Right atrium auricular region (tissue), 2 donors: Measurements from ENCODE around the gene CABLES1. TPM values are rescaled to one million over a fixed set of nuclear protein-coding genes. Genes with fewer than 3 reads are reported as not detected.

ENCODE experiments used
- DNase-seq: peaks from one replicate; pipeline ENCODE4 v3.0.0-alpha.2; 2019; ENCODE audit warnings: low spot score
- H3K27ac ChIP-seq, 2 donors: fragments of 200-600 bp; sonication (generic); 1 replicate in 1 of 2; 2 replicates in 1 of 2; pipeline ENCODE4 v1.5.1; 2016 to 2019
- H3K27me3 ChIP-seq, 2 donors: fragments of 200-600 bp; sonication (generic); one replicate each; pipeline versions ENCODE4 v1.5.1 to v1.6.0; 2017 to 2019
- H3K36me3 ChIP-seq: fragments of 200-600 bp; sonication (generic); one replicate; pipeline ENCODE4 v1.5.1; 2016
- H3K4me1 ChIP-seq, 2 donors: fragments of 200-600 bp; sonication (generic); one replicate each; pipeline versions ENCODE4 v1.5.1 to v1.6.0; 2017 to 2019
- H3K4me3 ChIP-seq, 2 donors: fragments of 200-600 bp; sonication (generic); 1 replicate in 1 of 2; 2 replicates in 1 of 2; pipeline ENCODE4 v1.5.1; 2017 to 2019; ENCODE audit warnings: mild to moderate bottlenecking in 1 of 2, moderate library complexity in 1 of 2
- H3K9me3 ChIP-seq, 2 donors: fragments of 200-600 bp; sonication (generic); one replicate each; pipeline ENCODE4 v1.5.1; 2019
- total RNA-seq, 2 donors: library from RNA; depleted of rRNA; stranded (reverse); fragments of >200 nt; gene quantifications; one replicate each; pipeline ENCODE4 v1.1.0, GENCODE V29; 2016
- TF ChIP-seq, protein P1 (sequence below), 2 donors: fragments of 200-600 bp; sonication (generic); IDR thresholded peaks; one replicate each; pipeline ENCODE4 v1.5.1; 2019; ENCODE audit warnings: antibody characterized with exemption in 2 of 2

CABLES1 gene
- total RNA-seq, 2 donors from 2014 or later, result 5.4 to 6.9 TPM

DNA sequence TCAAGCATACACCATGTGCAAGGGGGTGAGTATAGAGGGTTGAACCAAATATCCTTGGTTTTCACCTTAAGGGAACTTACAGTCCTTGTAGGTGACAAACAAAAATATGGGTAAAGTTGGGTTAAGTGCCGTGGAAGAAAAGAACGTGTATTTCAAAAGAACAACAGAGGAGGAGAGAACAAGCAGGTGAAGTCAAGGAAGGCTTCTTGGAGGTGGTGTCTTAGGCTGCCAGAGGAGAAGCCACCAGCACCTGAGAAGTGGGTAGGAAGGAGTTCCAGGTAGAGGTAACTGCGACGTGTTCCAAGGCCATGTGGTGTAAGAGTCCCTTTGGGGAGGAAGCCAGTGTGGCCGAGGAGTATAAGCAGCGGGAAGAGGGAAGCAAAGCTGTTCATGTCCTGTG lies 27.2 kb downstream of the CABLES1 start:
- Histone ChIP-seq H3K27ac (no peak overlapping the region), H3K4me3 (no peak overlapping the region), H3K9me3 (no peaks in the 10 kb centered on the region), H3K27me3 (no peaks in the 10 kb centered on the region), H3K4me1 (peaks cover 0 to 13% of the 10 kb centered on the region in 2 donors), H3K36me3 (no peaks in the 10 kb centered on the region)
- DNase-seq, result no peak
- TF ChIP-seq, protein P1, sequence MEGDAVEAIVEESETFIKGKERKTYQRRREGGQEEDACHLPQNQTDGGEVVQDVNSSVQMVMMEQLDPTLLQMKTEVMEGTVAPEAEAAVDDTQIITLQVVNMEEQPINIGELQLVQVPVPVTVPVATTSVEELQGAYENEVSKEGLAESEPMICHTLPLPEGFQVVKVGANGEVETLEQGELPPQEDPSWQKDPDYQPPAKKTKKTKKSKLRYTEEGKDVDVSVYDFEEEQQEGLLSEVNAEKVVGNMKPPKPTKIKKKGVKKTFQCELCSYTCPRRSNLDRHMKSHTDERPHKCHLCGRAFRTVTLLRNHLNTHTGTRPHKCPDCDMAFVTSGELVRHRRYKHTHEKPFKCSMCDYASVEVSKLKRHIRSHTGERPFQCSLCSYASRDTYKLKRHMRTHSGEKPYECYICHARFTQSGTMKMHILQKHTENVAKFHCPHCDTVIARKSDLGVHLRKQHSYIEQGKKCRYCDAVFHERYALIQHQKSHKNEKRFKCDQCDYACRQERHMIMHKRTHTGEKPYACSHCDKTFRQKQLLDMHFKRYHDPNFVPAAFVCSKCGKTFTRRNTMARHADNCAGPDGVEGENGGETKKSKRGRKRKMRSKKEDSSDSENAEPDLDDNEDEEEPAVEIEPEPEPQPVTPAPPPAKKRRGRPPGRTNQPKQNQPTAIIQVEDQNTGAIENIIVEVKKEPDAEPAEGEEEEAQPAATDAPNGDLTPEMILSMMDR (IDR thresholded peaks at IDR 0.05), result no peak

DNA sequence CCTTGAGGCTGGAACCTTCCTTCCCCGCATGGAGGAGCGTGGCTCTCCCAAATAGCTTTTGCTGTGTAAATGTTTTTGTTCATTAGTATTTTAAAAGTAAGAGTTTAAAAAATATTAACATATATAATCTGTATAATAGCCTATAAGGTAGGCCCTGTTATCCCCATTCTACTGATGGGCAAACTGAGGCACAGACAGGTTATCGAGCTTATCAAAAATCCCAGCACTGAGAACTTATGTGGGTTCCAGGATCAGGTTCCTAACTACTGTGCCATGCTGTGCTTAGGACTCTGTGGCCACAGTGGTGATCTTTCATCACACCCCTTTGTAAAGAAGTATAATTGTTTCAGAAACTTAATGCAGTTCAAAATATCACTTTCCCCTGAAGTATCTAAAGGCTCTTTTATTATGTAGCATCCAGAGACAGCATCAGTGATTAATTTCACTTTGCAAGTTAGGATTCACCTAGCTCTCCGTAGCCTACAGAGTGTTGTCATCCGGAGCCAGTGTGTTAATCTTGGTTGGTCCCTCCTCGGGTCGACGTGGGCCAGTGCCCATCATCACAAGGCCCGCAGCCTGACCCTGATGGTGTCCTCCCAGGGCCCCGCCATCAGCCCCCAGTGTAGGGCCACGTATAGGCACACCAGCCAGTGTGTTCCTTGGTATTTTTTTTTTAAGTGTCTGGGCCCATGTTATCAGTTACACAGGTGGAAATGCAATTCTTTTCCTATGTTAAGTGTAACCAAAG lies 28.7 kb downstream of the CABLES1 start:
- Histone ChIP-seq H3K9me3 (no peaks in the 10 kb centered on the region), H3K4me3 (no peak overlapping the region), H3K27me3 (no peaks in the 10 kb centered on the region), H3K36me3 (no peaks in the 10 kb centered on the region), H3K27ac (no peak overlapping the region), H3K4me1 (peaks cover 0 to 17% of the 10 kb centered on the region in 2 donors)
- TF ChIP-seq, protein P1 (IDR thresholded peaks at IDR 0.05), result no peak
- no peak for DNase-seq

DNA sequence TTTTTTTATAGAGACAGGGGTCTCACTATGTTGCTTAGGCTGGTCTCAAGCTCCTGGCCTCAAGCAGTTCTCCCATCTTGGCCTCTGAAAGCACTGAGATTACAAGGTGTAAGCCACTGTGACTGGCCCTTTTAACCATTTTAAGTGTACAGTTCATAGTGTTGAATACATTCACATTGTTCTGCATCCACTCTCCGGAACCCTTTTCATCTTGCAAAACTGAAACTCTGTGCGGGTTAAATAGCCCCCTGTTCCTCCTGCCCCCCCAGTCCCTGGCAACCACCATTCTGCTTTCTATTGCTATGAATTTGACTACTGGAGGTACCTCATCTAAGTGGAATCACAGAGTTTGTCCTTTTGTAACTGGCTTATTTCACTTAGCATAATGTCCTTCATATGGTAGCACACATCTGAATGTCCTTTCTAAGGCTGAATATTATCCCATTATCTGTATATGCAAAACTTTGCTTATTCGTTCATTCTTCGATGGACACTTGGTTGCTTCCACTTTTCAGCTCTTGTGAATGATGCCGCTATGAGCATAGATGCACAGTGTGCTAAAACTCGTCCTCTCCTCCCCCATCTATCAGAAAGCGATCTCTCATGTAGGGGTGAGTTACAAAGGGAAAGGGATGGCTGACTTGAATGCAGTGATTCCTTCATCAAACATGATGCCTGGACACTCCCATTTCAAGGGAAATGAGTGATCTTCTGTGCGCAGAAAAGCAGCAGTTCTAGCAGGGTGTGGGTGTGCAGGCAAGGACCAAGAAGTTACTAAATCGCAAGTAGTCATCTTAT lies 30.2 kb downstream of the CABLES1 start:
- Histone ChIP-seq H3K4me3 (no peak overlapping the region), H3K27ac (no peak overlapping the region), H3K36me3 (no peaks in the 10 kb centered on the region), H3K4me1 (peaks cover 0 to 17% of the 10 kb centered on the region in 2 donors), H3K9me3 (no peaks in the 10 kb centered on the region), H3K27me3 (no peaks in the 10 kb centered on the region)
- no peak for DNase-seq
- TF ChIP-seq, protein P1 (IDR thresholded peaks at IDR 0.05), result no peak

DNA sequence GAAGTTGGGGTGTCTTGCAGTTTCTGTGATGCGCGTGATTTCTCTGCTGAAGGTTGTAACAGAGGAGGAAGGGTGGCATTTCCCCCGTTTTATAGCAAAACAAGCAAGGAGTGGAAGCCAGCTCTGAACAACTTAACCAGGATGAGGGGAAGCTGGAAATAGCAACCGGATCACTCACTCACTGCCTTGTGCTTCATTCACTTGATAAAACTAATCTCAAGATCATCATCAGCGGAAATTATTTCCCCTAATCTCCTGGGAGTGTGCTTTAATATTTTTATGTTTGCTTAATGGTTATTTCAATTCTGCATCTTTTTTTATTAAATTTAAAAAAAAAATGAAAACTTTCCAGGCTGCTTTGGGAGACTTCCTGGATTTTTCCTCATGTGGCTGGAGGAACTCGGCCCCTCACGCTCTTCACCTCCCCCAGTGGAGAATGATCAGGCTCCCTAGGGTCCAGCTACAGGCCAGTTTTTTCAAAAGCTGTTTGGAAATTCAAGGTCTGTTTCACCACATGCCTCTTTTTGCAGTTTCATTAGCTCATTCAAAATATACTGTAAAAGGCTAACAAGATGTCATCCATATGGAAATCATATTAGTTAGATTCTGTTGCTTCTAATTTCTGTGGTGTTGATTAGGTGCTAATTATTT lies 31.7 kb downstream of the CABLES1 start:
- Histone ChIP-seq H3K27ac (no peak overlapping the region), H3K4me3 (no peak overlapping the region), H3K36me3 (no peaks in the 10 kb centered on the region), H3K9me3 (no peaks in the 10 kb centered on the region), H3K27me3 (no peaks in the 10 kb centered on the region), H3K4me1 (peaks cover 0 to 17% of the 10 kb centered on the region in 2 donors)
- TF ChIP-seq, protein P1 (IDR thresholded peaks at IDR 0.05), result no peak
- no peak for DNase-seq

DNA sequence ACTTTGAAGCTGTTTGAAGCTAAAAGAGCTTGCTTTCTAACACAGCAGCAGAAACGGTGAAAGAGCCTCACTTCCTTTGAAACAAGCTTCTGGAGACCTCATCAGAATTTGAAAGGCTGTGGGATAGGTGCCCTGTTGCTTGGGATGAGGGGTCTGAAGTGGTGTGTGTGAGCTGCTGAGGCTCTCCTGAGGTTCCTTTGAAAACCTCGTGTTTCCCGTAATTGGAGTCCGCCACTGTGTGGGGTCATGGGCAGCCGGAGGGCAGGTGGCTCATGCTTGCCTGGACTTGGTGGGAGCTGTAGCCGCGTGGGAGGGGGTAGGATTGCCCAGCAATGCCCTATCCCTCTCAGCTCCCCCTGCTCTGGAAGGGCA lies 34.4 kb downstream of the CABLES1 start:
- Histone ChIP-seq H3K36me3 (no peaks in the 10 kb centered on the region), H3K9me3 (no peaks in the 10 kb centered on the region), H3K27me3 (no peaks in the 10 kb centered on the region), H3K4me3 (no peak overlapping the region), H3K4me1 (peaks cover 0 to 17% of the 10 kb centered on the region in 2 donors), H3K27ac (no peak overlapping the region)
- DNase-seq, result no peak
- TF ChIP-seq, protein P1 (IDR thresholded peaks at IDR 0.05), result no peak
